Panc1 (cell line): ENCODE measurements around the gene S100A12. TPM values are rescaled to one million over a fixed set of nuclear protein-coding genes. Genes with fewer than 3 reads are reported as not detected.

Experiments used
- ATAC-seq: fragments of 200-7000 bp; cut with Tn5 transposase; 2 replicates; pipeline ENCODE4 v1.9.1; 2020; ENCODE audit warnings: mild to moderate bottlenecking, moderate library complexity
- BruUV-seq: library from RNA; stranded (reverse); fragments of 400-500 nt; replicated peaks from 2 replicates; lab custom pipeline; 2021; lab: Mats Ljungman, UMichigan
- CTCF ChIA-PET: fragments of 300-600 bp; sonication (Branson Sonifier 250); formaldehyde crosslinking; loops from one replicate; lab custom pipeline; 2022; ENCODE audit warnings: antibody characterized with exemption; lab: Charles Lee
- POLR2A ChIA-PET: fragments of 300-600 bp; sonication (Branson Sonifier 250); formaldehyde crosslinking; loops from one replicate; lab custom pipeline; 2022; ENCODE audit warnings: antibody characterized with exemption; lab: Charles Lee
- DNase-seq: peaks from one replicate; pipeline ENCODE4 v3.0.0-alpha.2; 2010; ENCODE audit warnings: low read depth, low spot score
- H3K27ac ChIP-seq: 2 replicates; pipeline ENCODE4 v1.5.1; 2011; ENCODE audit warnings: mild to moderate bottlenecking, low read length, inconsistent platforms
- H3K27me3 ChIP-seq: fragments of 200-500 bp; sonication (Bioruptor generic); 2 replicates; pipeline ENCODE4 v1.6.0; 2014; ENCODE audit warnings: low read length, inconsistent platforms; ENCODE audit not compliant: control insufficient read depth, insufficient read depth
- H3K36me3 ChIP-seq: fragments of 200-500 bp; sonication (Bioruptor generic); 2 replicates; pipeline ENCODE4 v1.5.1; 2014; ENCODE audit warnings: inconsistent platforms, mild to moderate bottlenecking, low read length, moderate library complexity; ENCODE audit not compliant: control insufficient read depth, insufficient read depth
- H3K4me1 ChIP-seq: 2 replicates; pipeline ENCODE4 v1.5.1; 2011; ENCODE audit warnings: inconsistent platforms, mild to moderate bottlenecking, low read length, moderate library complexity; ENCODE audit not compliant: control insufficient read depth, insufficient read depth
- H3K4me3 ChIP-seq, 2 experiments: 2 replicates each; pipeline ENCODE4 v1.5.1; 2011 to 2012; ENCODE audit warnings: low read depth in 2 of 2, low read length in 2 of 2, mild to moderate bottlenecking in 2 of 2, inconsistent platforms in 1 of 2, moderate library complexity in 1 of 2
- H3K9me3 ChIP-seq: fragments of 200-500 bp; sonication (Bioruptor generic); 2 replicates; pipeline ENCODE4 v1.5.1; 2014; ENCODE audit warnings: low read depth, mild to moderate bottlenecking, inconsistent platforms, low read length, moderate library complexity; ENCODE audit not compliant: control insufficient read depth, insufficient read depth
- CTCF ChIP-seq: fragments of 450-650 bp; IDR thresholded peaks from 2 replicates; pipeline ENCODE4 v1.5.1; 2017; ENCODE audit warnings: mild to moderate bottlenecking
- POLR2AphosphoS5 ChIP-seq: IDR thresholded peaks from 2 replicates; pipeline ENCODE4 v1.6.1; 2012; ENCODE audit warnings: mild to moderate bottlenecking, low read depth, low read length, moderate library complexity
- REST ChIP-seq, 2 experiments: IDR thresholded peaks; 2 replicates each; pipeline ENCODE4 v1.6.1; 2011 to 2012; ENCODE audit warnings: low read depth in 2 of 2, control low read depth in 1 of 2, low read length in 1 of 2, mild to moderate bottlenecking in 1 of 2, moderate library complexity in 1 of 2; ENCODE audit not compliant: insufficient read depth in 1 of 2
- SIN3A ChIP-seq: IDR thresholded peaks from 2 replicates; pipeline ENCODE4 v1.6.1; 2012; ENCODE audit warnings: low read depth, mild to moderate bottlenecking, low read length, moderate library complexity, borderline replicate concordance; ENCODE audit not compliant: insufficient read depth
- TCF7L2 ChIP-seq: IDR thresholded peaks from 2 replicates; pipeline ENCODE4 v1.6.1; 2011; ENCODE audit warnings: mild to moderate bottlenecking, low read depth, low read length, inconsistent platforms
- in situ Hi-C: cut with HindIII; loops from 2 replicates; pipeline ENCODE4 v1.10.0; 2016; ENCODE audit warnings: low sequenced_read_pairs, low pct_unique_long_range_greater_than_20kb
- intact Hi-C: fragments of 100-400 bp; cut with micrococcal nuclease; formaldehyde crosslinking; loops from one replicate; pipeline ENCODE4 v1.10.0; 2022; ENCODE audit not compliant: unreplicated experiment
- total RNA-seq: library from RNA; stranded (reverse); gene quantifications from one replicate; pipeline ENCODE4 v1.2.1, GENCODE V29; 2021; ENCODE audit not compliant: unreplicated experiment

The S100A12 gene
- total RNA-seq, 1 experiment from 2014 or later = not detected

DNA sequence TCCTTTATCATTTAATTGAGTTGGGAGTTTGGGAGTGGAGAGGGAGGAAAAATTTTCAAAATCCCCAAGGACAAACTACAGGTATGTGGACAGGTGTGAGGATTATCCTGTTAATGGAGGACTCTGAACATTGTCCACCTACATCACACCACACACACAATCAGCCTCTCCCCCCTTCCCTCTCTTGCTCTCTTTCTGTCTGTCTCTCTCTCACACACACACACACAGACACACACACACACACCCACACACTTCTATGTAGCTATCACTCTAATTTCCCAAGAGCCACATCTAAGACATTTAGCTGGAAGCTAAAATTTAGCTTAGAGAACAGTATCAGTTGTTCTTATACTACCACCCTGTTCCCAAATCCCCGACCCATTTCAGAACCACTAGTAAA, 14.0 kb upstream of the S100A12 start:
- intact Hi-C loops = no loop called here
- Histone ChIP-seq H3K4me3 (no peak overlapping the region), H3K27me3 (peaks cover 14% of the 10 kb centered on the region), H3K9me3 (no peaks in the 10 kb centered on the region), H3K27ac (no peak overlapping the region), H3K4me1 (no peaks in the 10 kb centered on the region), H3K36me3 (no peaks in the 10 kb centered on the region)
- DNase-seq (no peak), ATAC-seq (no peak)
- no TSS peak for BruUV-seq
- in situ Hi-C loops = no loop called here
- ChIA-PET POLR2A (no interaction called here), CTCF (no interaction called here)
- TF ChIP-seq TCF7L2 (no peak), SIN3A (no peak), CTCF (no peak), POLR2AphosphoS5 (no peak), REST (IDR thresholded peaks at IDR 0.05; ENCODE audit: insufficient read depth in 1 of 2, low read depth in 2 of 2, low read length in 1 of 2) (no peak)

GRCh38 chr1:153387785-153388184, 12.4 kb upstream of the S100A12 start:
- Histone ChIP-seq H3K36me3 (no peaks in the 10 kb centered on the region), H3K27ac (no peak overlapping the region), H3K9me3 (no peaks in the 10 kb centered on the region), H3K4me1 (no peaks in the 10 kb centered on the region), H3K27me3 (peaks cover 10% of the 10 kb centered on the region), H3K4me3 (no peak overlapping the region)
- no TSS peak for BruUV-seq
- ChIA-PET CTCF (no interaction called here), POLR2A (no interaction called here)
- in situ Hi-C loops = no loop called here
- no peak for TF ChIP-seq SIN3A
- TF ChIP-seq TCF7L2 = no peak
- TF ChIP-seq CTCF = no peak
- no peak for TF ChIP-seq POLR2AphosphoS5
- no peak for TF ChIP-seq REST (IDR thresholded peaks at IDR 0.05; ENCODE audit: insufficient read depth in 1 of 2, low read depth in 2 of 2, low read length in 1 of 2)
- intact Hi-C loops = no loop called here
- DNase-seq (no peak), ATAC-seq (no peak)
